Measurements from ENCODE around the gene GPANK1.
A peak's percentile ranks its signal among the peaks of the same experiment; 100 is the strongest.

GPANK1 gene

GRCh38 chr6:31663961-31664789 lies 622 bp downstream of the GPANK1 start:
- H3K27me3 ChIP-seq (ENCODE audit: insufficient read depth, low read length): no peaks in the 10 kb centered on the region
- H3K4me1 ChIP-seq (ENCODE audit: insufficient read depth, low read length): peaks cover 38% of the 10 kb centered on the region
- peak overlapping the region; percentile 46 for H2AFZ ChIP-seq (ENCODE audit: low read depth, low read length)
- H3K36me3 ChIP-seq (ENCODE audit: insufficient read depth, low read length): peaks cover 47% of the 10 kb centered on the region
- no peaks in the 10 kb centered on the region for H3K9me3 ChIP-seq (ENCODE audit: low read length)
- peak overlapping the region; percentile 63 for H3K4me3 ChIP-seq (ENCODE audit: low read length)

DNA sequence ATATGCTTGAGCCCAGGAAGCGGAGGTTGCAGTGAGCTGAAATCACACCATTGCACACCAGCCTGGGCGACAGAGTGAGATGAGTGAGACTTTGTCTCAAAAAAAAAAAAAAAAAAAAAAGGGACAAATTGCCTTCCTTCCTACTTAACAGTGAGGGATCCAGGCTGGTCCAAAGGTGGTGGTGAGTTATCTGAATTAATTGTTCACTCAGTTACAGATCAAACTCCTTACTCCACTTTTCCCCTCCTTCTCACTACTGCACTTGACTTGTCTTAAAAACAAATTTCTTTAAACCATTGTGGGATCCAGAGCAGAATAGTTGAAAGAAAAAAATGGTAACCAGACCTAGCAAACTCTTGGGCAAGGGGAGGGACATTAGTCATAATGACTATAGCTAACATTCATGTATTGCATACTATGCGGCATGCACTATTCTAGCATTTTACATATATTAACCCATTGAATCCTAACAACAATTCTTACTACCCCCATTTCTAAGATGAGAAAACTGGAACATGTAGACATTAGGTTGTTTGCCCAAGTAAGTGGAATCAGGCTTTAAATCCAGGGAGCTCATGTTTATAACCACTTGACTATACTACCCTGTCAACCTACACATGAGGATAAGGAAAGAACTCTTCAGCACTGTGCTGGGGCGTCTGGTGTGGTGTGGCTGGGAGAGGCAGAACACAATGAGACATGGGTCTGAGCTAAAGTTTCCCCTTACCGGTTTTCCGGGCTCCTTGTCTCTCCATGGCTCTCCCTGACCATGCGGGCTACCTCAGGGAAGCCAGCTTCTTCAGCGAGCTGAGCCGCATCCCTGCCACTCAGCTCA lies 1.5 kb downstream of the GPANK1 start:
- Histone ChIP-seq H2AFZ (ENCODE audit: low read depth, low read length) (no peak overlapping the region), H3K9me3 (ENCODE audit: low read length) (no peaks in the 10 kb centered on the region), H3K36me3 (ENCODE audit: insufficient read depth, low read length) (peaks cover 41% of the 10 kb centered on the region), H3K4me3 (ENCODE audit: low read length) (peak overlapping the region; percentile 63), H3K4me1 (ENCODE audit: insufficient read depth, low read length) (peaks cover 46% of the 10 kb centered on the region), H3K27me3 (ENCODE audit: insufficient read depth, low read length) (no peaks in the 10 kb centered on the region)

- Histone ChIP-seq H3K9me3 (ENCODE audit: low read length) (no peaks in the 10 kb centered on the region), H2AFZ (ENCODE audit: low read depth, low read length) (no peak overlapping the region), H3K27me3 (ENCODE audit: insufficient read depth, low read length) (no peaks in the 10 kb centered on the region), H3K4me1 (ENCODE audit: insufficient read depth, low read length) (peaks cover 47% of the 10 kb centered on the region), H3K4me3 (ENCODE audit: low read length) (no peak overlapping the region), H3K36me3 (ENCODE audit: insufficient read depth, low read length) (peaks cover 40% of the 10 kb centered on the region)
These were observed 2.6 kb downstream of the GPANK1 start for GRCh38 chr6:31662124-31662723.

- Histone ChIP-seq H3K4me1 (ENCODE audit: insufficient read depth, low read length) (peaks cover 41% of the 10 kb centered on the region), H2AFZ (ENCODE audit: low read depth, low read length) (peak overlapping the region; percentile 62), H3K4me3 (ENCODE audit: low read length) (peak overlapping the region; percentile 98), H3K36me3 (ENCODE audit: insufficient read depth, low read length) (peaks cover 39% of the 10 kb centered on the region), H3K27me3 (ENCODE audit: insufficient read depth, low read length) (no peaks in the 10 kb centered on the region), H3K9me3 (ENCODE audit: low read length) (no peaks in the 10 kb centered on the region)
These were observed 3.3 kb downstream of the GPANK1 start for GRCh38 chr6:31661262-31662123.

GRCh38 chr6:31660381-31661261 lies 4.2 kb downstream of the GPANK1 start, which contains the start of gene C6orf47:
Gene C6orf47, minus strand, starts transcription at chr6:31660778. Its CDS starts 831 bp downstream, at chr6:31659947.
- Histone ChIP-seq H3K27me3 (ENCODE audit: insufficient read depth, low read length) (no peaks in the 10 kb centered on the region), H2AFZ (ENCODE audit: low read depth, low read length) (peak within 1 kb of the TSS; percentile 62), H3K4me3 (ENCODE audit: low read length) (peak within 1 kb of the TSS; percentile 98)

GRCh38 chr6:31659649-31660380 lies 5.0 kb downstream of the GPANK1 start:
- H3K36me3 ChIP-seq (ENCODE audit: insufficient read depth, low read length): peaks cover 42% of the 10 kb centered on the region
- no peaks in the 10 kb centered on the region for H3K27me3 ChIP-seq (ENCODE audit: insufficient read depth, low read length)
- no peaks in the 10 kb centered on the region for H3K9me3 ChIP-seq (ENCODE audit: low read length)
- peak overlapping the region; percentile 98 for H3K4me3 ChIP-seq (ENCODE audit: low read length)
- H2AFZ ChIP-seq (ENCODE audit: low read depth, low read length): peak overlapping the region; percentile 62
- peaks cover 40% of the 10 kb centered on the region for H3K4me1 ChIP-seq (ENCODE audit: insufficient read depth, low read length)

More at GRCh38 chr6:31660381-31661261, 4.2 kb downstream of the GPANK1 start, which contains the start of gene C6orf47:
- H3K36me3 ChIP-seq (ENCODE audit: insufficient read depth, low read length): peaks cover 42% of the 10 kb centered on the region
- H3K4me1 ChIP-seq (ENCODE audit: insufficient read depth, low read length): peaks cover 40% of the 10 kb centered on the region
- H3K9me3 ChIP-seq (ENCODE audit: low read length): no peaks in the 10 kb centered on the region

DNA sequence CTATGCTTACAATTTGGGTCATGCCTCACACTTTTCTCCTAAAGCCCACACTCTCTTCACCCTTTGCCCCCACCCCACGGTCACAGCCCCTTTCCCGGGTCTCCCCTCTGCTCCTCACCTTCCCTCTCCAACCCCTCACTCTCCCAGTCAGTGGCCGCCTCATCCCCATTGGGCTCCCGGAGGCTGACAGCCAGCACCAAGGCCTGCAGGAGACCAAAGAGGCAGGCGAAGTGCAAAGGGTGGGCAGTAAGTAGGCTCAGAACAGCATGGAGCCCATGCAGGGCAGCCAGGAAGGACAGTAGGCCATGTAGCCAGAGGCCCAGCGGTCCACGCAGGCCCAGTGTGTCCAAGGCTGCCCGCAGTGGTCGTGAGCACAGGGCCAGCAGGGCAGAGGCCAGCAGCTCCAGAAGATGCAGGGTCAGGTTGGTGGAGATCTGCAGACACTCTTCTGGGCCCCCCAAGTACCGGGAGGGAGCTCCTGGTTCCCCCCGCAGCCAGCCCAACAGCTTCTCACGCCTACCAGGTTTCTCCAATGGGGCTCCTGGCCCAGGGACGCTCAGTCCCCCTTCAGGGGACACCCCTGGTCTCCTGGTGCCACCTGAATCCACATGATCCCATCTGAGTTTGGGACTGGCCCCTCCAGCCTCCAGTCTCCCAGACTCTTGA lies 5.7 kb downstream of the GPANK1 start:
- peak overlapping the region; percentile 98 for H3K4me3 ChIP-seq (ENCODE audit: low read length)
- H3K9me3 ChIP-seq (ENCODE audit: low read length): no peaks in the 10 kb centered on the region
- H2AFZ ChIP-seq (ENCODE audit: low read depth, low read length): no peak overlapping the region
- H3K27me3 ChIP-seq (ENCODE audit: insufficient read depth, low read length): no peaks in the 10 kb centered on the region
- peaks cover 42% of the 10 kb centered on the region for H3K36me3 ChIP-seq (ENCODE audit: insufficient read depth, low read length)
- peaks cover 36% of the 10 kb centered on the region for H3K4me1 ChIP-seq (ENCODE audit: insufficient read depth, low read length)

GRCh38 chr6:31658158-31658688 lies 6.6 kb downstream of the GPANK1 start:
- Histone ChIP-seq H3K4me1 (ENCODE audit: insufficient read depth, low read length) (peaks cover 29% of the 10 kb centered on the region), H2AFZ (ENCODE audit: low read depth, low read length) (no peak overlapping the region), H3K4me3 (ENCODE audit: low read length) (no peak overlapping the region), H3K9me3 (ENCODE audit: low read length) (no peaks in the 10 kb centered on the region), H3K36me3 (ENCODE audit: insufficient read depth, low read length) (peaks cover 33% of the 10 kb centered on the region), H3K27me3 (ENCODE audit: insufficient read depth, low read length) (no peaks in the 10 kb centered on the region)

DNA sequence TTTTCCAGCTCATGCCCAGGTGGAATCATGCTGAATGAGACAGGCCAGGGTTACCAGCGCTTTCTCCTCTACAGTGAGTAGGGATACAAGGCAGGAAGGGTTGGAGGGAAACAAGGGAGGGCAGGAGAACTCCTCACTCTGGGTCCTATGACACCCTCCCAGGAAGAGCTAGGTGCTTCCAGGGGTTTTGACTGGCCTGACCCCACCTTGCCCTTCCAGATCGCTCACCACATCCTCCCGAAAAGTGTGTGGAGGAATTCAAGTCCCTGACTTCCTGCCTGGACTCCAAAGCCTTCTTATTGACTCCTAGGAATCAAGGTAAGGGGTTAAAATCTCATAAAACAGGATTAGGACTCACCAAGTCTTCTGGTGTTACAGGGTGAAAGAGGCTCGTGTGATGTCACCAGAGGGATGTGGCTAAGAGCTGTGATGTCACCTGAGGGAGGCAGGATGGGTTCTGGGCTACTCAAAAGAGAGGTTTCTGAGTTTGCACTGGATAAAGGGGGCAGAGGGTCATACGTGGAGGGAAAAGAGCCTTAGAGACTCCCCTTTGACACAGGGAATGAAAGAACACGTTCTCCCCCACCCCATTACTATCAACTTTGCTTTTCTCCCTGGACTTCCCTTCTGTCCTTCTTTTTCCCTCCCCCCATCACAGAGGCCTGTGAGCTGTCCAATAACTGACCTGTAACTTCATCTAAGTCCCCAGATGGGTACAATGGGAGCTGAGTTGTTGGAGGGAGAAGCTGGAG lies 7.2 kb downstream of the GPANK1 start:
- Histone ChIP-seq H3K9me3 (ENCODE audit: low read length) (no peaks in the 10 kb centered on the region), H3K36me3 (ENCODE audit: insufficient read depth, low read length) (peaks cover 31% of the 10 kb centered on the region), H3K4me1 (ENCODE audit: insufficient read depth, low read length) (peaks cover 27% of the 10 kb centered on the region), H2AFZ (ENCODE audit: low read depth, low read length) (no peak overlapping the region), H3K27me3 (ENCODE audit: insufficient read depth, low read length) (no peaks in the 10 kb centered on the region), H3K4me3 (ENCODE audit: low read length) (no peak overlapping the region)

All from neuron (in vitro differentiated cells).